Liver (tissue), 9 donors: Measurements from ENCODE around the gene PPP1R12A. TPM values are rescaled to one million over a fixed set of nuclear protein-coding genes. Genes with fewer than 3 reads are reported as not detected.
A peak's percentile ranks its signal among the peaks of the same experiment; 100 is the strongest.

Experiments
- DNase-seq: peaks from one replicate; pipeline ENCODE4 v3.0.0-alpha.2; 2017; ENCODE audit warnings: low spot score
- H3K27ac ChIP-seq, 2 donors: one replicate each; pipeline ENCODE4 v1.7.0; 2013; ENCODE audit warnings: inconsistent platforms in 2 of 2, low read length in 2 of 2, control low read depth in 1 of 2, low read depth in 1 of 2, mild to moderate bottlenecking in 1 of 2
- H3K27me3 ChIP-seq, 4 donors: one replicate each; pipeline versions ENCODE4 v1.6.1 to v1.7.0; 2013; ENCODE audit warnings: low read length in 3 of 4, inconsistent platforms in 1 of 4, mild to moderate bottlenecking in 1 of 4, moderate library complexity in 1 of 4; ENCODE audit not compliant: control insufficient read depth in 4 of 4, insufficient read depth in 4 of 4
- H3K36me3 ChIP-seq, 4 donors: one replicate each; pipeline versions ENCODE4 v1.6.1 to v1.7.0; 2013; ENCODE audit warnings: low read length in 3 of 4, mild to moderate bottlenecking in 3 of 4, low read depth in 1 of 4, moderate library complexity in 1 of 4; ENCODE audit not compliant: control insufficient read depth in 4 of 4, insufficient read depth in 3 of 4
- H3K4me1 ChIP-seq, 4 donors: one replicate each; pipeline versions ENCODE4 v1.6.1 to v1.7.0; 2013; ENCODE audit warnings: low read length in 3 of 4, mild to moderate bottlenecking in 3 of 4, moderate library complexity in 1 of 4; ENCODE audit not compliant: control insufficient read depth in 4 of 4, insufficient read depth in 4 of 4
- H3K4me3 ChIP-seq, 3 donors: one replicate each; pipeline versions ENCODE4 v1.6.1 to v1.7.0; 2013; ENCODE audit warnings: low read length in 3 of 3, control low read depth in 1 of 3, low read depth in 1 of 3, mild to moderate bottlenecking in 1 of 3
- H3K9ac ChIP-seq, 2 donors: one replicate each; pipeline ENCODE4 v1.7.0; 2013; ENCODE audit warnings: low read length in 2 of 2, mild to moderate bottlenecking in 2 of 2, moderate library complexity in 2 of 2, control low read depth in 1 of 2, low read depth in 1 of 2
- H3K9me3 ChIP-seq, 4 donors: one replicate each; pipeline versions ENCODE4 v1.6.1 to v1.7.0; 2013; ENCODE audit warnings: low read length in 3 of 4; ENCODE audit not compliant: control insufficient read depth in 4 of 4
- ATF3 ChIP-seq: IDR thresholded peaks from 2 replicates; pipeline ENCODE4 v1.6.1; 2016; ENCODE audit warnings: antibody characterized with exemption
- EGR1 ChIP-seq, 2 donors: IDR thresholded peaks; 2 replicates each; pipeline ENCODE4 v1.6.1; 2016 to 2018; ENCODE audit warnings: antibody characterized with exemption in 2 of 2, low read depth in 2 of 2
- GABPA ChIP-seq, 2 donors: IDR thresholded peaks in 1 of 2; conservative IDR thresholded peaks in 1 of 2; 2 replicates each; pipeline ENCODE4 v1.6.1; 2016; ENCODE audit warnings: antibody characterized with exemption in 2 of 2, mild to moderate bottlenecking in 1 of 2, moderate library complexity in 1 of 2
- HNF4A ChIP-seq, 2 donors: conservative IDR thresholded peaks; 2 replicates each; pipeline ENCODE4 v1.6.1; 2016; ENCODE audit warnings: antibody characterized with exemption in 2 of 2, mild to moderate bottlenecking in 2 of 2
- HNF4G ChIP-seq: IDR thresholded peaks from 2 replicates; pipeline ENCODE4 v1.6.1; 2016; ENCODE audit warnings: antibody characterized with exemption
- JUND ChIP-seq, 2 donors: IDR thresholded peaks; 2 replicates each; pipeline ENCODE4 v1.6.1; 2016; ENCODE audit warnings: antibody characterized with exemption in 2 of 2
- NR2F2 ChIP-seq: IDR thresholded peaks from 2 replicates; pipeline ENCODE4 v1.6.1; 2016; ENCODE audit warnings: antibody characterized with exemption
- RAD21 ChIP-seq, 2 donors: IDR thresholded peaks; 2 replicates each; pipeline ENCODE4 v1.6.1; 2016; ENCODE audit warnings: antibody characterized with exemption in 2 of 2, mild to moderate bottlenecking in 2 of 2
- SP1 ChIP-seq: IDR thresholded peaks from 2 replicates; pipeline ENCODE4 v1.6.1; 2018; ENCODE audit warnings: antibody characterized with exemption, mild to moderate bottlenecking
- TAF1 ChIP-seq: conservative IDR thresholded peaks from 2 replicates; pipeline ENCODE4 v1.6.1; 2016; ENCODE audit warnings: antibody characterized with exemption, mild to moderate bottlenecking
- YY1 ChIP-seq: IDR thresholded peaks from 2 replicates; pipeline ENCODE4 v1.6.1; 2016; ENCODE audit warnings: antibody characterized with exemption, mild to moderate bottlenecking
- WGBS: extraction: QIAGEN DNeasy Blood & Tissue Kit; methylation state at CpG from one replicate; pipeline ENCODE4 v1.1.7; 2013; 5-methylcytosine and 5-hydroxymethylcytosine counted together
- polyA plus RNA-seq, 2 donors: library from polyadenylated mRNA; stranded (reverse) in 1 of 2; unstranded in 1 of 2; fragments of 200-250 nt in 1 of 2; fragments of >200 nt in 1 of 2; fragmentation: Nextera tagmentation in 1 of 2; extraction: Ambion mirVana in 1 of 2; gene quantifications; one replicate each; pipeline versions ENCODE4 v1.2.1 to v1.2.3, GENCODE V29; 2013 to 2015
- total RNA-seq, 2 donors: library from RNA; depleted of rRNA; stranded (reverse); fragments of >200 nt; gene quantifications; one replicate each; pipeline ENCODE4 v1.2.3, GENCODE V29; 2014
- TF ChIP-seq, protein P1 (sequence below): IDR thresholded peaks from 2 replicates; pipeline ENCODE4 v1.6.1; 2016; ENCODE audit warnings: antibody characterized with exemption
- TF ChIP-seq, protein P2 (sequence below): IDR thresholded peaks from 2 replicates; pipeline ENCODE4 v1.6.1; 2016; ENCODE audit warnings: antibody characterized with exemption
- TF ChIP-seq, protein P3 (sequence below): fragments of 150-350 bp; IDR thresholded peaks from 2 replicates; pipeline ENCODE4 v1.5.1; 2017; ENCODE audit warnings: improper control_type of control experiment, low read depth, low read length; ENCODE audit not compliant: missing input control
- TF ChIP-seq, protein P4 (sequence below): IDR thresholded peaks from 2 replicates; pipeline ENCODE4 v1.6.1; 2016; ENCODE audit warnings: antibody characterized with exemption, mild to moderate bottlenecking
- donor health status: healthy.
- donor health status: healthy.
- donor health status: healthy.
- donor health status: healthy.
- donor health status: healthy.

The PPP1R12A gene
- total and polyA plus RNA-seq, 4 donors, result 5.1 to 41.6 (median 27.8) TPM

DNA sequence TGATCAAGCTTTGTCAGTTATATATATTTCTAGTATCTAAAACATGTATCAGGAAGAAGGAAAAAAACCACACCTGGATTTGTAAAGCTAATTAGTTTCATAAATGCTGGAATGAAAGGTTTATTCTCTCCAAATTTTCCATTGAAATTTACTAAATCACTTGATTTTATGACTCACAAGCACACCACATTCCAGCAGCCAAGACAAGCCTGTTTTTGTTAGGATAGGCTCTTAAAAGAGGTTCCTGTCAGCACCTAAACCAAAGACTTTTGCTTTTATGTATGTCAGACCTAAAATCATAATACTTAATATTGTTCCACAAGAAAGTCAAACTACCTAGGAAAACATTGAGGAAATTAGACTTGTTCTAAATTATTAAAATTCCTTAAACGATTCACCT is 158.8 kb downstream of the PPP1R12A start:
- 93% methylated on average over 1 of the region's 1 CpG for WGBS
- Histone ChIP-seq H3K27ac (no peak overlapping the region), H3K9ac (no peak overlapping the region), H3K4me3 (no peak overlapping the region), H3K9me3 (no peaks in the 10 kb centered on the region), H3K4me1 (no peaks in the 10 kb centered on the region), H3K36me3 (peaks cover 0 to 20% (median 14%) of the 10 kb centered on the region in 4 donors), H3K27me3 (no peaks in the 10 kb centered on the region)
- TF ChIP-seq RAD21 (IDR thresholded peaks at IDR 0.05), result no peak
- no peak for TF ChIP-seq TAF1
- TF ChIP-seq YY1, result no peak
- TF ChIP-seq HNF4A (conservative IDR thresholded peaks at IDR 0.05), result no peak
- TF ChIP-seq HNF4G, result no peak
- TF ChIP-seq, protein P1, sequence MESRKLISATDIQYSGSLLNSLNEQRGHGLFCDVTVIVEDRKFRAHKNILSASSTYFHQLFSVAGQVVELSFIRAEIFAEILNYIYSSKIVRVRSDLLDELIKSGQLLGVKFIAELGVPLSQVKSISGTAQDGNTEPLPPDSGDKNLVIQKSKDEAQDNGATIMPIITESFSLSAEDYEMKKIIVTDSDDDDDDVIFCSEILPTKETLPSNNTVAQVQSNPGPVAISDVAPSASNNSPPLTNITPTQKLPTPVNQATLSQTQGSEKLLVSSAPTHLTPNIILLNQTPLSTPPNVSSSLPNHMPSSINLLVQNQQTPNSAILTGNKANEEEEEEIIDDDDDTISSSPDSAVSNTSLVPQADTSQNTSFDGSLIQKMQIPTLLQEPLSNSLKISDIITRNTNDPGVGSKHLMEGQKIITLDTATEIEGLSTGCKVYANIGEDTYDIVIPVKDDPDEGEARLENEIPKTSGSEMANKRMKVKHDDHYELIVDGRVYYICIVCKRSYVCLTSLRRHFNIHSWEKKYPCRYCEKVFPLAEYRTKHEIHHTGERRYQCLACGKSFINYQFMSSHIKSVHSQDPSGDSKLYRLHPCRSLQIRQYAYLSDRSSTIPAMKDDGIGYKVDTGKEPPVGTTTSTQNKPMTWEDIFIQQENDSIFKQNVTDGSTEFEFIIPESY, result no peak
- TF ChIP-seq EGR1 (IDR thresholded peaks at IDR 0.05; ENCODE audit: low read depth in 2 of 2), result no peak
- no peak for TF ChIP-seq ATF3
- TF ChIP-seq, protein P2, sequence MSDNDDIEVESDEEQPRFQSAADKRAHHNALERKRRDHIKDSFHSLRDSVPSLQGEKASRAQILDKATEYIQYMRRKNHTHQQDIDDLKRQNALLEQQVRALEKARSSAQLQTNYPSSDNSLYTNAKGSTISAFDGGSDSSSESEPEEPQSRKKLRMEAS, result no peak
- TF ChIP-seq GABPA (IDR thresholded peaks at IDR 0.05 in 1 of 2, conservative IDR thresholded peaks at IDR 0.05 in 1 of 2), result no peak
- TF ChIP-seq, protein P3, sequence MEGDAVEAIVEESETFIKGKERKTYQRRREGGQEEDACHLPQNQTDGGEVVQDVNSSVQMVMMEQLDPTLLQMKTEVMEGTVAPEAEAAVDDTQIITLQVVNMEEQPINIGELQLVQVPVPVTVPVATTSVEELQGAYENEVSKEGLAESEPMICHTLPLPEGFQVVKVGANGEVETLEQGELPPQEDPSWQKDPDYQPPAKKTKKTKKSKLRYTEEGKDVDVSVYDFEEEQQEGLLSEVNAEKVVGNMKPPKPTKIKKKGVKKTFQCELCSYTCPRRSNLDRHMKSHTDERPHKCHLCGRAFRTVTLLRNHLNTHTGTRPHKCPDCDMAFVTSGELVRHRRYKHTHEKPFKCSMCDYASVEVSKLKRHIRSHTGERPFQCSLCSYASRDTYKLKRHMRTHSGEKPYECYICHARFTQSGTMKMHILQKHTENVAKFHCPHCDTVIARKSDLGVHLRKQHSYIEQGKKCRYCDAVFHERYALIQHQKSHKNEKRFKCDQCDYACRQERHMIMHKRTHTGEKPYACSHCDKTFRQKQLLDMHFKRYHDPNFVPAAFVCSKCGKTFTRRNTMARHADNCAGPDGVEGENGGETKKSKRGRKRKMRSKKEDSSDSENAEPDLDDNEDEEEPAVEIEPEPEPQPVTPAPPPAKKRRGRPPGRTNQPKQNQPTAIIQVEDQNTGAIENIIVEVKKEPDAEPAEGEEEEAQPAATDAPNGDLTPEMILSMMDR, result no peak
- TF ChIP-seq, protein P4, sequence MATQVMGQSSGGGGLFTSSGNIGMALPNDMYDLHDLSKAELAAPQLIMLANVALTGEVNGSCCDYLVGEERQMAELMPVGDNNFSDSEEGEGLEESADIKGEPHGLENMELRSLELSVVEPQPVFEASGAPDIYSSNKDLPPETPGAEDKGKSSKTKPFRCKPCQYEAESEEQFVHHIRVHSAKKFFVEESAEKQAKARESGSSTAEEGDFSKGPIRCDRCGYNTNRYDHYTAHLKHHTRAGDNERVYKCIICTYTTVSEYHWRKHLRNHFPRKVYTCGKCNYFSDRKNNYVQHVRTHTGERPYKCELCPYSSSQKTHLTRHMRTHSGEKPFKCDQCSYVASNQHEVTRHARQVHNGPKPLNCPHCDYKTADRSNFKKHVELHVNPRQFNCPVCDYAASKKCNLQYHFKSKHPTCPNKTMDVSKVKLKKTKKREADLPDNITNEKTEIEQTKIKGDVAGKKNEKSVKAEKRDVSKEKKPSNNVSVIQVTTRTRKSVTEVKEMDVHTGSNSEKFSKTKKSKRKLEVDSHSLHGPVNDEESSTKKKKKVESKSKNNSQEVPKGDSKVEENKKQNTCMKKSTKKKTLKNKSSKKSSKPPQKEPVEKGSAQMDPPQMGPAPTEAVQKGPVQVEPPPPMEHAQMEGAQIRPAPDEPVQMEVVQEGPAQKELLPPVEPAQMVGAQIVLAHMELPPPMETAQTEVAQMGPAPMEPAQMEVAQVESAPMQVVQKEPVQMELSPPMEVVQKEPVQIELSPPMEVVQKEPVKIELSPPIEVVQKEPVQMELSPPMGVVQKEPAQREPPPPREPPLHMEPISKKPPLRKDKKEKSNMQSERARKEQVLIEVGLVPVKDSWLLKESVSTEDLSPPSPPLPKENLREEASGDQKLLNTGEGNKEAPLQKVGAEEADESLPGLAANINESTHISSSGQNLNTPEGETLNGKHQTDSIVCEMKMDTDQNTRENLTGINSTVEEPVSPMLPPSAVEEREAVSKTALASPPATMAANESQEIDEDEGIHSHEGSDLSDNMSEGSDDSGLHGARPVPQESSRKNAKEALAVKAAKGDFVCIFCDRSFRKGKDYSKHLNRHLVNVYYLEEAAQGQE, result no peak
- no peak for TF ChIP-seq SP1
- no peak for TF ChIP-seq JUND (IDR thresholded peaks at IDR 0.05)
- DNase-seq, result no peak

DNA sequence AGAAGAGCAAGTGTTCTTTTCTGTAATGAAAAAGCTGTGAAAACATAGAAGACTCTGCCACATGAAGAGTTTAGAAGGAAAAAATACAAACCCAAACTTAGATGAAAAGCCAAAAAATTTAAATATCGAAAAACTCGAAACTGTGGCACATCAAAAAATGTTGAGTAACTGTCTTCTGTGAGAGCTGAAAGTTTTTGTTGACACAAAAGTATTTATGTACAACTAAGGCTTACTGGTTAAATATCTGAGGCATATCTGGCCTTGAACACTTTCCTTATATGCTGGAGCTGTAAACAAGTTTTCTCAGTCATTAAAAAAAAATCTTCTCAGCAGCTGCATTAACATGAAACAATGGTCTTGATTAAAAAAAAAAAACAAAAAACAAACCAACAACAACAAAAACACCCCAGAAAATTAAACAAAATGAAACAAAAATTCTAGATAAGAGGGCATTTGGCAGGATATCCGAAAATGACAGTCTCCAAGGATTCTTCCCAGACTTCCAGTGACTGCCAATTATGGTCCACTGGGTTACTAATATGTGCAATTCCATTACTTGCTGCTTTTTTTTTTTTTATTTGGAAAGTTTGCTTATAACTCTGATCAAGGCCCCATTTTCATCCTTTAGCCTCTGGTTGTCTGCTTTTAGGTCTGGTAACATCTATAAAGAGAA is 159.4 kb downstream of the PPP1R12A start:
- Histone ChIP-seq H3K27ac (no peak overlapping the region), H3K4me3 (no peak overlapping the region)

More for the DNA sequence above, 159.4 kb downstream of the PPP1R12A start:
- WGBS, result 76% methylated on average over 3 of the region's 3 CpGs
- no peaks in the 10 kb centered on the region for H3K4me1 ChIP-seq
- H3K9ac ChIP-seq, result no peak overlapping the region
- no peaks in the 10 kb centered on the region for H3K27me3 ChIP-seq
- TF ChIP-seq JUND (IDR thresholded peaks at IDR 0.05) (no peak), NR2F2 (peak; percentile 10)
- DNase-seq, result no peak
- no peaks in the 10 kb centered on the region for H3K9me3 ChIP-seq
- peaks cover 0 to 20% (median 14%) of the 10 kb centered on the region in 4 donors for H3K36me3 ChIP-seq
